H7 (cell line): ENCODE measurements around the gene CCDC50. TPM values are rescaled to one million over a fixed set of nuclear protein-coding genes. Genes with fewer than 3 reads are reported as not detected.

Experiments
- DNase-seq: peaks from one replicate; pipeline ENCODE4 v3.0.0; 2012
- H3K27me3 ChIP-seq: 2 replicates; pipeline ENCODE4 v1.6.0; 2011; ENCODE audit warnings: mild to moderate bottlenecking, low read length; ENCODE audit not compliant: control insufficient read depth, insufficient read depth
- H3K36me3 ChIP-seq: replicated peaks from 2 replicates; pipeline ENCODE4 v1.5.1; 2011; ENCODE audit warnings: low read length; ENCODE audit not compliant: control insufficient read depth, insufficient read depth
- H3K4me3 ChIP-seq: 2 replicates; pipeline ENCODE4 v1.5.1; 2011; ENCODE audit warnings: low read depth, mild to moderate bottlenecking, control low read depth, low read length, moderate library complexity; ENCODE audit not compliant: insufficient read depth
- total RNA-seq: library from RNA; depleted of rRNA; stranded (reverse); fragments of >200 nt; shearing (Covaris generic); gene quantifications from 2 replicates; pipeline ENCODE4 v1.2.3, GENCODE V29; 2014

Gene CCDC50
- total RNA-seq, 1 experiment from 2014 or later, result 23.9 TPM

DNA sequence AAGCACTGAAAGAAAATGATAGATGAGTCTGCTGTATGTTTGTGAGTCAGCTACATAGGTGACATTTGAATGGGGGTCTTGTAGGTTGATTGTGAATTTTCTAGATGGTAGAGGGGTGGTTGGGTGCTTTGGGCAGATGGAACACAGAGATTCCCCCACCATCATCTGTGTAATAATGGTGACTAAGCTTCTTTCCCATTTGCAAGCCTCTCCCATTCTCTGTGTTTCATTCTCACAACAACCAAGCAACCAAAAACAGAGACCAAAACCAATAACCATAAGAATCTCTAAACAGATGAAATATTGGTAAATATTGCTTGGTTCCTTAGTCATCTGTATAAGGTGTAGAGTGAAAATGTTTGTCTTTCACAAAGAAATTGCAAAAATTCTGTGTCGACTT is 18.9 kb downstream of the CCDC50 start:
- H3K4me3 ChIP-seq, result no peak overlapping the region
- no peaks in the 10 kb centered on the region for H3K36me3 ChIP-seq
- DNase-seq, result no peak
- H3K27me3 ChIP-seq, result no peaks in the 10 kb centered on the region

DNA sequence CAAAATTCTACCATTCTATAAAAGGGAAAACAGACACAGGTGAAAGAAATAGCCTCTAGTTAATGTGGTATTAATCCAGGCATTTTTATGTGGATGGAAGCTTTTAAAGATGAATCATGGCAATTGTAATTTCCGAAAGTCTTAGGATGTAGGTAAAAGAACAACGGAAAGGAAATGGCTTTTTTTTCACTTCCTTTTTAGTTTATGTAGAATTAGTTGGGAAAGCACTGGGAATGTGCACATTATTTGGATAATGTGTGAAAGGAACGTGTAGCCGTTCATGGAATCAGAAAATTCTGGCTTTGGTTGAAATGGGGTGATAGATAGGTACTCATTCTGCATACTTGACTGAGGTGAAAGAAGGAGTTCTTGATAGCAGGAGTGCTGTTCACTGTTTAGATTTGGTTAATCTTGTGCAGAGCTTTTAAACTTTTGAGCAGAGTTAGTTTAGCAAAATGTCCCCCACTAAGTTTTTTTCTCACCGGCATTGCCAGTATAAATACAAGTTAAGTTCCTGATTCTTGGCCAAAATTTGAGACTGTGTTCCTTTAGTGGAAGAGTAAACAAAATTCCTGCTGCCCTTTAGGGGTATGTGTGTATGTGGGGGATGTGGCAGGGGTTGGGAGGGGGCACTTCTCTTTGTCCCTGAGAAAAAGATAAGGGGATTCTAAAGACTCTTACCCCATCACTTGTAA is 21.3 kb downstream of the CCDC50 start:
- H3K36me3 ChIP-seq, result no peaks in the 10 kb centered on the region
- H3K4me3 ChIP-seq, result no peak overlapping the region
- no peaks in the 10 kb centered on the region for H3K27me3 ChIP-seq
- DNase-seq, result no peak

DNA sequence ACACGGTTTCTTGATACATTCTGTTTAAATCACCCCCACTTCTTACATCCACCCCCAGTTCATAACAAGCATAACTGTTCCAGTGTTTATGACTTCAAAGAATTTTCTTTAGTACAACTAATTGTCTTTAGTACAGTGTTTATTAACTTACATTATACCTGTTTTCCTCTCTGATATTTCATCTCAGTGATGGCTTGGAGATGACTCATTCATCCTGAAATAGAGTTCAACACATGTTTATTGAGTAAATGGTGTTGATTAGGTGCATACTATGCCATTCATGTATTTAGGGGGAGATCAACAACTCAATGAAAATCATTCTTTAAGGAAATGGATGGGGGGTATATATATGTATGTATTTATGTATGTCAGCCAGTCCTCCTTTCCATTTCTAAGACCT is 22.8 kb downstream of the CCDC50 start:
- Histone ChIP-seq H3K36me3 (no peaks in the 10 kb centered on the region), H3K27me3 (no peaks in the 10 kb centered on the region), H3K4me3 (no peak overlapping the region)

DNA sequence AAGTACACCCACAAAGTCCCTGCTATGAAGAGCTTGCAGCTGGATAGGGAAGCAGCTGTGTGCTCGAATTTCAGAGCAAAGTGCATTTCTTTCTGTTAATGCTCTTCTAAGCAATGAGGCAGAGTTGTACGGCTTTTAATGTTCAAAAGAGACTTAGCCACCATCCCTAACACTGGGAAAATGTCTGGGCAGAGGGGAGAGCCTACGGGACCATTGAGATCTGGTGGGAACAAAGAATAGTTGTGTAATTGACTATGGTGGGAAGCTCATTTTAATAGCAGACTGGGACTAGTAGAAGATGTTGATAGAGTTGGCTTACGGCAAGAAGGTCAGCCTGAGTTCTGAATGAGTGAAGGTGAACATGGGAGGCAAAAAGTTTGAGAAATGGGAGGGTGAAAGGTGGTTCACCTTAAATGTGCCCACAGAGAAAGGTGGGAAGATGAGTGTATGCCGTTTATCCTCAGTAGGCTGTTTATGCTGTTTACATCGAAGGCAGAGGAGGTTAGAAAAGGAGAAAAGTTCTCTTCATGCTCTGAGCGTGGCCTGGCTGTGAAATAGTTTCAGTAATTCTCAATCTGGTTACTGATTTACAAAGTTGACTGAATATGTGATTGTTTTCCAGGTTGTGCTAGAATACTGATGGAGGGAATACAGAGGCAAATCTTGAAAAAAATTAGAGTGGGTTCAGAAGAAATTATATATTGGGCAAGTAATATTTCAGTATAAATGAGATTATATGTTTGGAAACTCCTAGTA is 24.0 kb downstream of the CCDC50 start:
- Histone ChIP-seq H3K4me3 (no peak overlapping the region), H3K27me3 (no peaks in the 10 kb centered on the region), H3K36me3 (no peaks in the 10 kb centered on the region)
- no peak for DNase-seq

More for the DNA sequence above, 22.8 kb downstream of the CCDC50 start:
- no peak for DNase-seq

GRCh38 chr3:191355406-191355805 is 26.2 kb downstream of the CCDC50 start:
- no peaks in the 10 kb centered on the region for H3K36me3 ChIP-seq
- H3K27me3 ChIP-seq, result no peaks in the 10 kb centered on the region
- no peak for DNase-seq
- H3K4me3 ChIP-seq, result no peak overlapping the region

GRCh38 chr3:191356631-191357439 is 27.6 kb downstream of the CCDC50 start:
- no peak for DNase-seq
- Histone ChIP-seq H3K4me3 (no peak overlapping the region), H3K36me3 (0 out of 2 replicates have a peak, but pooled peaks cover 2% of the 10 kb centered on the region), H3K27me3 (no peaks in the 10 kb centered on the region)

- Histone ChIP-seq H3K36me3 (0 out of 2 replicates have a peak, but pooled peaks cover 2% of the 10 kb centered on the region), H3K27me3 (no peaks in the 10 kb centered on the region), H3K4me3 (no peak overlapping the region)
- no peak for DNase-seq
Measured at GRCh38 chr3:191357909-191358308, 28.7 kb downstream of the CCDC50 start.

- no peak overlapping the region for H3K4me3 ChIP-seq
- no peak for DNase-seq
- H3K27me3 ChIP-seq, result no peaks in the 10 kb centered on the region
- 0 out of 2 replicates have a peak, but pooled peaks cover 2% of the 10 kb centered on the region for H3K36me3 ChIP-seq
Measured at GRCh38 chr3:191358929-191359328, 29.7 kb downstream of the CCDC50 start.

DNA sequence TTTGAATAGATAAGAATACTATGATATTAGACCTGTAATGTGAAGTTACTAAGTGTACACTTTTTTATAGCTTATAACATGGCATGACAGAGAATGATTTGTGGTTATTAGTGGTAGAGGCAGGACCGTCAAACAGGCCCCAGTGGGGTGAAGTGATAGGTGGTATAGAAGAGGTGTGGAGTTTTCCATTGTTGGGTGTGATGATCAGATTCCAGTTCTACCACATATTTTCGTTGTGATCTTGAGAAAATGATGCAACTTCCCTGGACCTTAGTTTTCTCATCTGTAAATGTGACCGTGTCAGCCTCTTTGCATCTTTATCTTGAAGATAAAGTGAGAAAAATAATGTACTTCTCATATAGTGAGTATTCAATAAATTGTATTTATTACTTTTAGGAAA is 31.4 kb downstream of the CCDC50 start:
- no peak for DNase-seq
- Histone ChIP-seq H3K27me3 (no peaks in the 10 kb centered on the region), H3K4me3 (no peak overlapping the region), H3K36me3 (0 out of 2 replicates have a peak, but pooled peaks cover 2% of the 10 kb centered on the region)

- 0 out of 2 replicates have a peak, but pooled peaks cover 2% of the 10 kb centered on the region for H3K36me3 ChIP-seq
- DNase-seq, result no peak
Measured at GRCh38 chr3:191361456-191361855, 32.3 kb downstream of the CCDC50 start.

DNA sequence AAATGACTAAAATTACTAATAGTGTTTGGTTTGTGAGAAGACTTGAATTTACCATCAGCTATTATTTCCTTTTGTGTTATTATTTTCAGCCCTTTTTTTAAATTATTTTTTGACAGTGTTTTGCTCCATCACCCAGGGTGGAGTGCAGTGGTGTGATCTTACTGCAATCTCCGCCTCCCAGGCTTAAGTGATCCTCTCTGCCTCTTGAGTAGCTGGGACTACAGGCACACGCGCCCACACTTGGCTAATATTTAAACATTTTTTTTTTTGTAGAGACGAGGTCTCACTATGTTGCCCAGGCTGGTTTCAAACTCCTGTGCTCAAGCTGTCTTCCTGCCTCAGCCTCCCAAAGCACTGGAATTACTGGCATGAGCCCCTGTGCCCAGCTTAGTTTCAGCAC is 32.8 kb downstream of the CCDC50 start:
- no peak for DNase-seq
- H3K27me3 ChIP-seq, result no peaks in the 10 kb centered on the region
- H3K36me3 ChIP-seq, result 0 out of 2 replicates have a peak, but pooled peaks cover 2% of the 10 kb centered on the region
- H3K4me3 ChIP-seq, result no peak overlapping the region

More at GRCh38 chr3:191361456-191361855, 32.3 kb downstream of the CCDC50 start:
- no peaks in the 10 kb centered on the region for H3K27me3 ChIP-seq
- H3K4me3 ChIP-seq, result no peak overlapping the region

DNA sequence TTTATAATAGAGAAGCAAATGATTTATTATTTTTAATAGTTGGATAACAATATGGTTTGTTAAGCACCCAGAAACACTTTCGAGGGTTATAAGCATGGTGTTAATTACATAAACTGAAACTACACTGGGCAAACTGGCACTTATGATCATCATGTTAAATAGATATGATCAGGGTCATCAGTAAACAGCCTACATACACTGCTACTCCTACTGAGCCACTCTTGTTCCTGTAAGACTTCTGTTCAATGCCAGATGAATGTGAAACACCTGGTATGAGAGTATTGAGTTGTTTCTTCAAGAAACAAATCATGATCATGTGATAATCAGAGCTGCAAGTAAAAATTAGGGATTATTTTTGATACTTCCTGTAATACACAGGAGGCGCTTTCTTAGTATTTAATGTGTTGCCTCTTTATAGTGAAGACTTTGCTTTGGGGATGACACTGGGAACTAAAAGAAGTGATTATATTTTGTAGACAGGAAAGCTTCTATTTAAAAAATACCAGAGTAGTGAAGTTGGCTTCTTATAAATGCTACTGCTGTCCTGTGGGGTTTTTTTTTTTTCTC is 33.4 kb downstream of the CCDC50 start:
- no peak for DNase-seq
- Histone ChIP-seq H3K4me3 (no peak overlapping the region), H3K27me3 (no peaks in the 10 kb centered on the region), H3K36me3 (0 out of 2 replicates have a peak, but pooled peaks cover 2% of the 10 kb centered on the region)

- no peak for DNase-seq
- Histone ChIP-seq H3K4me3 (no peak overlapping the region), H3K36me3 (0 out of 2 replicates have a peak, but pooled peaks cover 2% of the 10 kb centered on the region), H3K27me3 (no peaks in the 10 kb centered on the region)
Measured at GRCh38 chr3:191363221-191363620, 34.0 kb downstream of the CCDC50 start.

DNA sequence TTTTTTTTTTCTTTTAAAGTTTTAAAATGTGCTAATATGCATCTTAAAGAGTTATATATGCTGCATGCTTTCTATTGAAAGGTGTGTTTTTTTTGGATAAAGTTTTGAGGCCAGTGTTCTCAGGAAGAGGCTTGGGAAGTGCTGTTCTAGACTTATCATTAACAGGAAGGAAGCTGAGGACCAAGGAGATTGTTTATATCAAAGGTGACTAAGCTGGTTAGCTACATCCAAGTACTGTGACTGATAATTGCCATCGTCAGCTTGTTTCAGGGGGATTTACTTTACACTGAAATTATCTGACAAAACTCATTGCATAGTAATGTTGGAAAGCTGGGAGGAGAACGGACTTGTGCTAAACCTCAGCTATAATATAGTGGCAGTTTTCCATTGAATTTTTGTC is 37.5 kb downstream of the CCDC50 start:
- no peak for DNase-seq
- no peak overlapping the region for H3K4me3 ChIP-seq
- 0 out of 2 replicates have a peak, but pooled peaks cover 1% of the 10 kb centered on the region for H3K36me3 ChIP-seq
- no peaks in the 10 kb centered on the region for H3K27me3 ChIP-seq
